Coronary artery (tissue), 2 donors: ENCODE results near the gene TRIM61.
"Not testable (repeated sequence)": the region's sequence is repeated elsewhere in the genome, so short reads cannot be mapped to it uniquely, and the experiment has no call there.

Experiments used
- DNase-seq: peaks from one replicate; pipeline ENCODE4 v3.0.0-alpha.2; 2017; ENCODE audit warnings: low spot score
- H3K27ac ChIP-seq, 2 donors: fragments of 200-600 bp; sonication (generic); one replicate each; pipeline ENCODE4 v1.5.1; 2016 to 2019
- H3K4me3 ChIP-seq: fragments of 200-600 bp; sonication (generic); 2 replicates; pipeline ENCODE4 v1.5.1; 2016; ENCODE audit warnings: mild to moderate bottlenecking, moderate library complexity
- CTCF ChIP-seq: fragments of 200-600 bp; sonication (generic); IDR thresholded peaks from one replicate; pipeline ENCODE4 v1.5.1; 2019; ENCODE audit warnings: antibody characterized with exemption

TRIM61 gene

GRCh38 chr4:165009493-165010227 is 32.2 kb upstream of the TRIM61 start:
- Histone ChIP-seq H3K4me3 (no peak overlapping the region), H3K27ac (no peak overlapping the region)
- no peak for DNase-seq
- no peak for TF ChIP-seq CTCF

- Histone ChIP-seq H3K4me3 (no peak overlapping the region), H3K27ac (no peak overlapping the region)
- DNase-seq, result no peak
- TF ChIP-seq CTCF, result no peak
These were observed 29.4 kb upstream of the TRIM61 start for GRCh38 chr4:165006886-165007285.

GRCh38 chr4:165006456-165006855 is 29.0 kb upstream of the TRIM61 start:
- Histone ChIP-seq H3K4me3 (no peak overlapping the region), H3K27ac (no peak overlapping the region)
- no peak for TF ChIP-seq CTCF
- no peak for DNase-seq

- Histone ChIP-seq H3K27ac (no peak overlapping the region), H3K4me3 (no peak overlapping the region)
- no peak for DNase-seq
- TF ChIP-seq CTCF, result no peak
These were observed 28.0 kb upstream of the TRIM61 start for GRCh38 chr4:165005352-165005925.

GRCh38 chr4:165001957-165002356 is 24.5 kb upstream of the TRIM61 start:
- not testable (repeated sequence) for H3K4me3 ChIP-seq, H3K27ac ChIP-seq, DNase-seq

GRCh38 chr4:164998526-164999080 is 21.1 kb upstream of the TRIM61 start:
- H3K27ac ChIP-seq, H3K4me3 ChIP-seq, DNase-seq: not testable (repeated sequence)

- no peak overlapping the region for H3K4me3 ChIP-seq
- H3K27ac ChIP-seq, result no peak overlapping the region
- no peak for TF ChIP-seq CTCF
- DNase-seq, result no peak
These were observed 20.5 kb upstream of the TRIM61 start for GRCh38 chr4:164997941-164998340.

- no peak for TF ChIP-seq CTCF
- Histone ChIP-seq H3K4me3 (no peak overlapping the region), H3K27ac (no peak overlapping the region)
- no peak for DNase-seq
These were observed 19.9 kb upstream of the TRIM61 start for GRCh38 chr4:164997324-164997723.

- not testable (repeated sequence) for H3K4me3 ChIP-seq, H3K27ac ChIP-seq, DNase-seq
These were observed 18.7 kb upstream of the TRIM61 start for GRCh38 chr4:164996123-164996522.

GRCh38 chr4:164990786-164991185 is 13.3 kb upstream of the TRIM61 start:
- not testable (repeated sequence) for DNase-seq, H3K4me3 ChIP-seq, H3K27ac ChIP-seq
